ENCODE measurements around the gene SIRT1. TPM values are rescaled to one million over a fixed set of nuclear protein-coding genes. Genes with fewer than 3 reads are reported as not detected.
"Not testable (repeated sequence)": the region's sequence is repeated elsewhere in the genome, so short reads cannot be mapped to it uniquely, and the experiment has no call there.

Gene SIRT1
- total and polyA plus RNA-seq, 10 donors = 10.3 to 33.6 (median 26.3) TPM

- Histone ChIP-seq H3K4me3 (no peak overlapping the region), H3K27ac (no peak overlapping the region), H3K36me3 (no peaks in the 10 kb centered on the region), H3K27me3 (replicated peaks in 1 of 7) (no peaks in the 10 kb centered on the region), H3K9me3 (no peaks in the 10 kb centered on the region), H3K4me1 (peaks cover 0 to 13% (median 2%) of the 10 kb centered on the region in 6 donors)
- TF ChIP-seq CTCF (IDR thresholded peaks at IDR 0.05 in 8 of 11, conservative IDR thresholded peaks at IDR 0.05 in 3 of 11) = no peak
- no peak for TF ChIP-seq POLR2A (IDR thresholded peaks at IDR 0.05)
- TF ChIP-seq POLR2AphosphoS5 (IDR thresholded peaks at IDR 0.05) = no peak
- intact Hi-C loops (cut with DNase I; ENCODE audit: low total_unique reads) = no loop called here
- no peak for DNase-seq
- WGBS, 5 donors = 88 to 100% (median 98%) methylated on average over 2 of the region's 2 CpGs
Measured at GRCh38 chr10:67868132-67868531, 16.3 kb upstream of the SIRT1 start.

GRCh38 chr10:67869996-67870395, 14.5 kb upstream of the SIRT1 start:
- Histone ChIP-seq H3K36me3 (no peaks in the 10 kb centered on the region), H3K27ac (no peak overlapping the region), H3K9me3 (no peaks in the 10 kb centered on the region), H3K4me1 (peaks cover 0 to 2% (median 0%) of the 10 kb centered on the region in 6 donors), H3K4me3 (no peak overlapping the region), H3K27me3 (replicated peaks in 1 of 7) (no peaks in the 10 kb centered on the region)
- TF ChIP-seq CTCF (IDR thresholded peaks at IDR 0.05 in 8 of 11, conservative IDR thresholded peaks at IDR 0.05 in 3 of 11) = no peak
- no peak for TF ChIP-seq POLR2AphosphoS5 (IDR thresholded peaks at IDR 0.05)
- TF ChIP-seq POLR2A (IDR thresholded peaks at IDR 0.05) = no peak
- no peak for DNase-seq
- intact Hi-C loops (cut with DNase I; ENCODE audit: low total_unique reads) = no loop called here
- 92 to 97% (median 93%) methylated on average over 6 of the region's 6 CpGs for WGBS, 5 donors

- no peak overlapping the region for H3K27ac ChIP-seq
- TF ChIP-seq POLR2AphosphoS5 (IDR thresholded peaks at IDR 0.05) (no peak), CTCF (IDR thresholded peaks at IDR 0.05 in 8 of 11, conservative IDR thresholded peaks at IDR 0.05 in 3 of 11) (no peak), POLR2A (IDR thresholded peaks at IDR 0.05) (no peak)
- intact Hi-C loops (cut with DNase I; ENCODE audit: low total_unique reads) = no loop called here
Measured at GRCh38 chr10:67875340-67876238, 8.9 kb upstream of the SIRT1 start.

GRCh38 chr10:67877421-67877820, 7.0 kb upstream of the SIRT1 start:
- DNase-seq; H3K27ac ChIP-seq; H3K4me3 ChIP-seq; H3K36me3 ChIP-seq; intact Hi-C loops (cut with DNase I; ENCODE audit: low total_unique reads); H3K4me1 ChIP-seq; H3K9me3 ChIP-seq; H3K27me3 ChIP-seq (replicated peaks in 1 of 7): not testable (repeated sequence)
- WGBS, 5 donors = 94 to 96% (median 95%) methylated on average over 11 of the region's 11 CpGs

More at GRCh38 chr10:67875340-67876238, 8.9 kb upstream of the SIRT1 start:
- 68 to 81% (median 80%) methylated on average over 3 of the region's 3 CpGs for WGBS, 5 donors
- H3K4me1 ChIP-seq = no peaks in the 10 kb centered on the region
- no peaks in the 10 kb centered on the region for H3K9me3 ChIP-seq
- no peaks in the 10 kb centered on the region for H3K27me3 ChIP-seq (replicated peaks in 1 of 7)
- H3K4me3 ChIP-seq = no peak overlapping the region
- no peak for DNase-seq
- no peaks in the 10 kb centered on the region for H3K36me3 ChIP-seq

All from spleen (tissue), 11 donors.